ENCODE data around the gene SMIM11.
"Not testable (repeated sequence)": the region's sequence is repeated elsewhere in the genome, so short reads cannot be mapped to it uniquely, and the experiment has no call there.

Gene SMIM11

DNA sequence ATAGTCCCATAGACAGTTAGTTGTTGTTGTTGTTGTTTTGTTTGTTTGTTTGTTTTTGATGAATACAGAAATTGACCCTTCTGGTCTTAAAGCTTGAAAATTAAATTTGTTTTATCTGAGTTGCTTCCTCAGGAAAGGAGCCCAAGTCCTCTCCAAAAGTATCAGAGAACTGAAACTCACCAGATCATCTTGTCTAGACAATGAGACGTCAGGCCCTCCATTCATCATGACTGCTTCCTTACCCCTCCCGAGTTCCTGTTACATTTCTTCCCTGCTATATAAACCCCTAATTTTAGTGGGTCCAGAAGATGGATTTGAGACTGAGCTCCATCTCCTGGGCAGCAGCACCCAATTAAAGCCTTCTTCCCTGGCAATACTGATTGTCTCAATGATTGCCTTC is 31.4 kb downstream of the SMIM11 start:
- not testable (repeated sequence) for H3K27ac ChIP-seq

- H3K27ac ChIP-seq: not testable (repeated sequence)
Measured at GRCh38 chr21:34407294-34407693, 32.0 kb downstream of the SMIM11 start.

GRCh38 chr21:34417448-34418077 is 42.3 kb downstream of the SMIM11 start:
- H3K27ac ChIP-seq: not testable (repeated sequence)

GRCh38 chr21:34423805-34424204 is 48.5 kb downstream of the SMIM11 start, which contains the start of gene SMIM34:
Gene SMIM34, minus strand, starts transcription at chr21:34423951. Its CDS starts 112 bp downstream, at chr21:34423839.
- H3K27ac ChIP-seq: not testable (repeated sequence)

DNA sequence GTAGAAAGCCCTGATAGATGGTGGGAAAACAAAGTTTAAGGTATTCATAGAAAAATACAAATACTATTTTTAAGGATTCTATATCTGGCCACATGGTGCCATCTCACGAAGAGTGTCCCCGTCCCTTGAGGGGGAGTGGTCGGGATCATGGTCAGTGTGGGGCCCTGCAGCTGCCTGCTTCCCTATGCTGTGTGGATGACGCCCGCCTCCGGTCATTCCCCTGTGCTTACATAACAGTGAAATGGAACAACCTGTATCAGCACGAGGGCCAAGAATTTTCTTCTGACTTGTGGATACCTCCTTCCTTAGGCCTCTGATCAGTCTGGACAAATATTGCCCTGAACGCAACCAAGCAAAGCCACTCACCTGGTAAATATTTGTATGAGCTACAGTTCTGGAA is 52.0 kb downstream of the SMIM11 start:
- not testable (repeated sequence) for H3K27ac ChIP-seq

DNA sequence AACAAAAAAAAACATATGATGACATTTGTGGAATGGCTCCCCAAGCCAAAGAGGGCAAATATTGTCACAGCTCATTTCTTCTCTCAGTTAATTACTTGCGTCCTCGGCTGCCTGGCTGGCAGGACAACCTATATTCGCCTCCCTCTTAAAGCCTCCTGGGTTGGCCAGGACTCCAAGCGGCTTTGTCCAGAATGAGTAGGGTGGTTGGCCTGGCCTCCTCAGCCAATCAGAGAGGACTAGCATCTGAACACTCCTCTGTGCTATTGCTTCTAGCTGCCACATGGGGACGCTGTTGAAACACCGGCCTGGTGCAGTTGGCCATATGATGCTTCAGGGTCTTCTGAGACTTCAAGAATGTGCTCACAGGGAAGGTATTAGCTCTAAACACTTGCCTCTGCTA is 53.1 kb downstream of the SMIM11 start:
- H3K27ac ChIP-seq: not testable (repeated sequence)

DNA sequence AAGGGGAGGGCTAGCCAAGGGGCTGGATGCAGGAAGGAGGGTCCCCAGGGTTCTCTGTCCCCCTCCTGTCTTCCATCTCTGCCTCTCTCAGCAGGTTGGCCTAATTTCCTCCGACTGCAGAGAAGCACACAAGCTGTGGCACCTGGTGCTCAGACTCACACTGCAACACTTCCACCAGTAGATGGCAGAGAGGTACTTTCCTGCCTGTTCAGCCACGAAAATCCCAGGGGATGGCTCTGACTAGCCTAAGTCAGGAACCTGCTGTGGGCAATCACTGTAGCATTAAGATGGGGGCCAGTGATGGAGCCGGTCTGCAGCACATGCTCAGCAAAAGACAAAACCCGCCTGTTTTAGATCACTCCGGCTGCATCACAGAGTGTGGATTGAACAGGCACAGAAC is 54.4 kb downstream of the SMIM11 start:
- not testable (repeated sequence) for H3K27ac ChIP-seq
